Activated B cell treated with CpG ODN at 0.5 μM for 24 hours (primary cell): ENCODE measurements around the gene LRCH1. TPM values are rescaled to one million over a fixed set of nuclear protein-coding genes. Genes with fewer than 3 reads are reported as not detected.

ENCODE experiments used
- ATAC-seq: fragments of 200-7000 bp; cut with Tn5 transposase; one replicate; pipeline ENCODE4 v1.10.0; 2021; ENCODE audit warnings: low read depth, mild to moderate bottlenecking, moderate library complexity
- CTCF ChIA-PET: fragments of 350-600 bp; sonication (Branson Sonifier 250); formaldehyde crosslinking; loops from one replicate; lab custom pipeline; 2021; ENCODE audit warnings: antibody characterized with exemption; lab: Charles Lee
- POLR2A ChIA-PET: fragments of 350-600 bp; sonication (Branson Sonifier 250); formaldehyde crosslinking; loops from one replicate; lab custom pipeline; 2021; ENCODE audit warnings: antibody characterized with exemption; lab: Charles Lee
- DNase-seq: peaks from one replicate; pipeline ENCODE4 v3.0.0; 2022
- H3K27ac Mint-ChIP-seq: one replicate; pipeline ENCODE4 v1.8.0; 2020; ENCODE audit warnings: mixed read lengths
- H3K27me3 Mint-ChIP-seq: one replicate; pipeline ENCODE4 v1.8.0; 2021; ENCODE audit warnings: mixed read lengths
- H3K36me3 Mint-ChIP-seq: one replicate; pipeline ENCODE4 v1.8.0; 2021; ENCODE audit warnings: low read depth, mixed read lengths
- H3K4me1 Mint-ChIP-seq: one replicate; pipeline ENCODE4 v1.8.0; 2021; ENCODE audit warnings: mixed read lengths
- H3K4me3 Mint-ChIP-seq: one replicate; pipeline ENCODE4 v1.8.0; 2020; ENCODE audit warnings: mild to moderate bottlenecking, mixed read lengths
- H3K9me3 Mint-ChIP-seq: one replicate; pipeline ENCODE4 v1.8.0; 2020; ENCODE audit warnings: mixed read lengths
- intact Hi-C: fragments of 100-400 bp; cut with micrococcal nuclease; formaldehyde crosslinking; loops from one replicate; pipeline ENCODE4 v1.15.1; 2024
- total RNA-seq: library from RNA; stranded (reverse); gene quantifications from 2 replicates; pipeline ENCODE4 v1.2.3, GENCODE V29; 2022
- TF ChIP-seq, protein P1 (sequence below): fragments of 200-600 bp; IDR thresholded peaks from one replicate; pipeline ENCODE4 v1.8.0; 2022; ENCODE audit warnings: antibody characterized with exemption, mild to moderate bottlenecking

Gene LRCH1
- total RNA-seq, 1 donor from 2014 or later, result 46.3 TPM

DNA sequence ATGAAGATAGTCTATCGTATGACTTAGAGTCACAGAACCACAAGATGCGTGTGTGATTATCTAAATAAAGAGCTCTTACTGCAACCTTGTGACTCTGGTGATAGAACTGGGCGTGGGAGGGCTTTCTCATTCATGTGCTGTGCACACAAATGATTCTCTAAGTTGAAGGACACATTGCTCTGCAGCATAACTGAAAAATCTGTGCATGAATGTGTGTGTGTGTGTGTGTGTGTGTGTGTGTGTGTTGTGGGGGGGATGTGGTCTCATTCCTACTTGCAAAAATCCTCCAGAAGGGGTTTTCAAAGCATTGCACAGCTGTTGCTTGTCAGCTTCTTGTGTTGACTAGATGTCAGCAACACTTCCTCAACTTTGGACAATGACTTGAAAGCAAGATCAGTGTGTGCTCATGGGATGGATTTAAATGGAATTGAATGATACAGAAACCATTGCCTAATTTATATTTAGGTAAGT, 22.4 kb downstream of the LRCH1 start:
- peak overlapping the region; percentile 7 for H3K4me3 Mint-ChIP-seq

GRCh38 chr13:46575818-46576221, 22.9 kb downstream of the LRCH1 start:
- ChIA-PET CTCF (interaction anchor here (1.2 to 1.4 kb wide), 2 partner anchors 20 to 24 kb away, joined by 3 to 4 read pairs; no protein-coding TSS in a partner anchor), POLR2A (interaction anchor here (0.6 to 2.2 kb wide), 4 partner anchors 18 to 72 kb away, joined by 3 to 8 read pairs (median 6); no protein-coding TSS in a partner anchor)
- ATAC-seq (no peak), DNase-seq (no peak)
- intact Hi-C loops, result no loop called here
- TF ChIP-seq, protein P1, sequence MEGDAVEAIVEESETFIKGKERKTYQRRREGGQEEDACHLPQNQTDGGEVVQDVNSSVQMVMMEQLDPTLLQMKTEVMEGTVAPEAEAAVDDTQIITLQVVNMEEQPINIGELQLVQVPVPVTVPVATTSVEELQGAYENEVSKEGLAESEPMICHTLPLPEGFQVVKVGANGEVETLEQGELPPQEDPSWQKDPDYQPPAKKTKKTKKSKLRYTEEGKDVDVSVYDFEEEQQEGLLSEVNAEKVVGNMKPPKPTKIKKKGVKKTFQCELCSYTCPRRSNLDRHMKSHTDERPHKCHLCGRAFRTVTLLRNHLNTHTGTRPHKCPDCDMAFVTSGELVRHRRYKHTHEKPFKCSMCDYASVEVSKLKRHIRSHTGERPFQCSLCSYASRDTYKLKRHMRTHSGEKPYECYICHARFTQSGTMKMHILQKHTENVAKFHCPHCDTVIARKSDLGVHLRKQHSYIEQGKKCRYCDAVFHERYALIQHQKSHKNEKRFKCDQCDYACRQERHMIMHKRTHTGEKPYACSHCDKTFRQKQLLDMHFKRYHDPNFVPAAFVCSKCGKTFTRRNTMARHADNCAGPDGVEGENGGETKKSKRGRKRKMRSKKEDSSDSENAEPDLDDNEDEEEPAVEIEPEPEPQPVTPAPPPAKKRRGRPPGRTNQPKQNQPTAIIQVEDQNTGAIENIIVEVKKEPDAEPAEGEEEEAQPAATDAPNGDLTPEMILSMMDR, result no peak
- Mint-ChIP-seq H3K27me3 (no peaks in the 10 kb centered on the region), H3K9me3 (no peaks in the 10 kb centered on the region), H3K4me3 (no peak overlapping the region), H3K27ac (peak overlapping the region; percentile 51), H3K4me1 (peaks cover 95% of the 10 kb centered on the region), H3K36me3 (peaks cover 7% of the 10 kb centered on the region)

More for the DNA sequence above, 22.4 kb downstream of the LRCH1 start:
- Mint-ChIP-seq H3K9me3 (no peaks in the 10 kb centered on the region), H3K27ac (peak overlapping the region; percentile 51), H3K36me3 (peaks cover 7% of the 10 kb centered on the region), H3K4me1 (peaks cover 95% of the 10 kb centered on the region), H3K27me3 (no peaks in the 10 kb centered on the region)
- ATAC-seq, result no peak
- no peak for DNase-seq
- TF ChIP-seq, protein P1, result no peak
- ChIA-PET POLR2A (interaction anchor here (0.5 to 2.2 kb wide), 8 partner anchors 18 to 1062 kb away, joined by 3 to 8 read pairs (median 4); no protein-coding TSS in a partner anchor), CTCF (interaction anchor here (1.2 to 1.4 kb wide), 3 partner anchors 19 to 28 kb away, joined by 3 to 4 read pairs (median 4); no protein-coding TSS in a partner anchor)
- intact Hi-C loops, result no loop called here

DNA sequence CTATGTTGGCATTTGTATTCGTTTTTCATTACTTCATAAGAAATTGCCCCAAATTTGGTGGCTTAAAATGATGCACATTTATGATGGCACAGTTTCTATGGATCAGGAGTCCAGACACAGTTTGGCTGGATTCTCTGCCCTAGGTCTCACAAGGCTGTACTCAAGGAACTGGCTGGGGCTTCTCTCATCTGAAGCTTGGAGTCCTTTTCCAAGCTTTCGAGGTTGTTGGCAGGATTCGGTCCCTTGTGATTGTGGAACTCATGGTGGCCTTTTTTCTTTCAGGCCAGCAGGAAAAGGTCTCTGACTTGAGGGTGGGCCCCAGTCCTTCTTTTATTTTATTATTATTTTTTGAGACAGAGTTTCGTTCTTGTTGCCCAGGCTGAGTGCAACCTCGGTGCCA, 23.8 kb downstream of the LRCH1 start:
- ChIA-PET CTCF (interaction anchor here (2.6 kb wide), 1 partner anchor 25 kb away, joined by 8 read pairs; no protein-coding TSS in a partner anchor), POLR2A (interaction anchor here (0.6 to 3.5 kb wide), 2 partner anchors 24 to 1930 kb away, joined by 3 to 20 read pairs; partner anchors contain the start of gene LRCH1)
- DNase-seq (no peak), ATAC-seq (no peak)
- Mint-ChIP-seq H3K27me3 (no peaks in the 10 kb centered on the region), H3K9me3 (no peaks in the 10 kb centered on the region), H3K4me3 (no peak overlapping the region), H3K4me1 (peaks cover 95% of the 10 kb centered on the region), H3K27ac (peak overlapping the region; percentile 90), H3K36me3 (peaks cover 7% of the 10 kb centered on the region)
- TF ChIP-seq, protein P1, result no peak
- intact Hi-C loops, result no loop called here

DNA sequence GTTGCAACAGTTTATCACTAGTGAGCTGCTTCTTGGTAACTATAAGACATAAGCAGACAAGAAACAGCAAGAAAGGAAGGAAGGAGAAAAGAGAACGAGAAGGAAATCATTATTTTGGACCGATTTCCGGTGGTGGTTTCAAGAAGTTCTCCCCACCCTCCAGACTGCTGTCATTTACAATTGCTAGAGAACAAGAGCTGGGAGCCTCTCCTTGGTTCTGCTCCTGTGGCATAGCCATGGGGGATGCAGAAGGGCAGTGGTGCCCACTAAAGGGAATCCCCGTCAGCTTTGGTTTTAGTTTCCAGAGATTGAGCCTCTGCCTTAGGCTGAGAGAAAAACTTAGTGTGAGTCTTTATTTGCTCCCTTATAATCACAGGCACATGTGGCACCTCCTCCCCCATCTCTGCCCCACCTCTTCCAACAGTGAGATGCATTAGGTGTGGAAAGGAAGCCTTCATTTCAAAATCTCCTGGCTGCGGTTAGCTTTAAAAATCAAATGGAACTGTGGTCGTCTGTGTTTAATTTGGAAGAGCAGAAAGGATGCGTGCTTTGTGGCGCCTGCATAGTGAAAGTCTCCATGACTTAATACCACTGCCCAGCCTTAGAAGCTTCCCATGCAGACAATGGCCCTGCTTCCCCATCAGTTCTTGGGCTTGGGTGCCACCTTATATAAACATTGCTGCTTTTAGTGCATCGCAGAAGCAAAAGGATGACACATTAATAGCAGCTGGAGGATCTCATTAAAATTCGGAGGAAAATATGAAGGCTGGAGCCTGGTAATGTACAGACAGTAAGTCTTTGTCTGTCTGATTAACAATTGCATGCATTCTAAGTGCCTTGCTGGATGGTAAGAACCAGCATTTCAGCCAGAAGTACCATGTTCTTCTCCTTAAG, 25.0 kb downstream of the LRCH1 start:
- Mint-ChIP-seq H3K4me1 (peaks cover 87% of the 10 kb centered on the region), H3K27ac (peak overlapping the region; percentile 90), H3K9me3 (no peaks in the 10 kb centered on the region), H3K4me3 (peak overlapping the region; percentile 65), H3K27me3 (no peaks in the 10 kb centered on the region), H3K36me3 (peaks cover 7% of the 10 kb centered on the region)
- intact Hi-C loops, result loop anchor here (1.0 kb wide), 4 partner anchors 10 to 24 kb away; no protein-coding TSS in a partner anchor
- DNase-seq, result no peak
- ChIA-PET CTCF (interaction anchor here (1.1 to 2.6 kb wide), 5 partner anchors 8 to 102 kb away, joined by 3 to 8 read pairs (median 4); no protein-coding TSS in a partner anchor), POLR2A (interaction anchor here (0.6 to 3.5 kb wide), 11 partner anchors 8 to 1929 kb away, joined by 3 to 20 read pairs (median 4); partner anchors contain the start of gene LRCH1)
- ATAC-seq, result peak; percentile 41
- TF ChIP-seq, protein P1, result no peak
